HG03280 (cell line): ENCODE measurements around the gene FAM72B.
"Not testable (repeated sequence)": the region's sequence is repeated elsewhere in the genome, so short reads cannot be mapped to it uniquely, and the experiment has no call there.

Source experiments
- ATAC-seq: cut with Tn5 transposase; IDR thresholded peaks from one replicate; pipeline ENCODE4 v1.9.1; 2021; ENCODE audit warnings: mild to moderate bottlenecking, moderate library complexity; ENCODE audit not compliant: unreplicated experiment

The FAM72B gene

DNA sequence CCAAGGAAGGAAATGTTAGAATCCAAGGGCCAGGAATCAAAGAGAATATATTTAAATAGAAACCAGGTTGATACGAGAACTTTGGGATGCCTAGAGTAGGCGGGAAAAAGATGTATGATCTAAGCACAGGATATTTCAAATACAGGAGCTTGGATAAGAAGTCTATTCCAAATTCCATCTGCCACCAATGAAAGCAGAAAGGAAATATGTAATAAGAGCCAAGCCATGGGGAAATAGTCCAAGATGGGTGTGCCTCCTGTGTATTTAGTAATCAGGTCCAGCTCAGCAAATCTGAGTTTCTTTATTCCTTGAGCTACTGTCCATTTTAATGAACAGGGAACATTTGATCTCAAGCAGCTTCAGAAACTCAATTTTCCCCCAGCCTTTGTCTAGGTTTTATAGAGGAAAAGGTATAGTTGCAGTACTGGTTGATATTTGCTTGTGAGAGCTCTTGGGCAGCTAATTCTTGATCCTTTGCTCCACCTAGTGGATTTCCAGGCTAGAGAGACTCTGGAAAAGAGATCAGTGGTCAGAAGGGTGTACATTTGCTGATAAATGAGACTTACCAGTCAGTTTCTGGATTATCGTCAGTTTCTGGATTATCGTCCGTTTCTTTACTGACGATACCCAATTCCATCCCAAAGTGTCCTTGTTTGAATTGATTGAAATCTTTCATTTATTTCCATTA is 28.3 kb downstream of the FAM72B start:
- not testable (repeated sequence) for ATAC-seq

GRCh38 chr1:121154811-121155210 is 29.3 kb downstream of the FAM72B start:
- not testable (repeated sequence) for ATAC-seq

GRCh38 chr1:121152788-121153187 is 31.4 kb downstream of the FAM72B start:
- not testable (repeated sequence) for ATAC-seq

DNA sequence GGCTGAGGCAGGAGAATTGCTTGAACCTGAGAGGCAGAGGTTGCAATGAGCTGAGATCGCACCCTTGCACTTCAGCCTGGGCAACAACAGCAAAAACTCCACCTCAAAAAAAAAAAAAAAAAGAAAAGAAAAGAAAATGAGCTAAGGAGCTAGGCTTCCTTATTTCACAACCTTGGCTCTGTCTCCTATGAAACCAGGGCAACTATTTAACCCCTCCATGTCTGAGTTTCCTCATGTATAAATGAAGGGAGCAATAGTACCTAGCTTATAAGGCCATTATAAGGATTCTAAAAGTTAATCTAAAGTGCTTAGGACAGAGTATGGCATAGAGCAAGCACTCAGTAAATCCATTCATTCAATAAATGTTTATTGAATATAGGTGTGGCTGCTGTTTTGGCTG is 32.8 kb downstream of the FAM72B start:
- ATAC-seq: not testable (repeated sequence)

DNA sequence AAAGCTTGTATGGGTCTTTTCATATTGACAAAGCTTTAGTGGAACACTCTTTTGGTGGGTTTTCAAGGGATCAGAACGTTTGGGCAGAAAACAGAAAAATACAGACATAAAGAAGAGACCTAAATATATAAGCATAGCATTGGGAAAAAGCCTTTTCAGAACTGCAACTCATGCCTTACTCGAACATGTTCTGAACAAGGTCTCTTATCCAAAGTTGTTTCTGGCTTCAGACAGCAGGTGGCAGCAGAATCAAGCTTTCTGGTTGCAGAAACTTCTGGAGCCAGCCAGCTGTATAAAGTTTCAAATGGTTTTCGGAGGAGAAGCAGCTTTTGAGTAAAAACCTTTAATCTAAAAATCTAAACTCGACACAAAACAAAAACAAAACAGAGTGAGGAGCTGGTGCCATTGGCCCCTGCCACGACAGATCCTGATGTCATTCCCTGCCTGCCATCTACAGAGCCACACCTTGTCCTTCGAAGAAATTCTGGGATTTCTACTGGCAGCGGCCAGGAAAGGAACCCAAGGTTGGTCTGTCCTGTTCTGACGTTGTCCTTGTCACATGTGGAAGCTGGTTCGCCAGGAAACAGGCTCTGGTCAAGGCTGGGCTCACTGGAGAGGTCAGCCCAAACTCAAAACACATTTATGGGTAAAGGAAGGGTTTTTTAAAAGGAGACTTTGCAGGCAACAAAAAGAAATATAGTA is 35.5 kb downstream of the FAM72B start:
- not testable (repeated sequence) for ATAC-seq

DNA sequence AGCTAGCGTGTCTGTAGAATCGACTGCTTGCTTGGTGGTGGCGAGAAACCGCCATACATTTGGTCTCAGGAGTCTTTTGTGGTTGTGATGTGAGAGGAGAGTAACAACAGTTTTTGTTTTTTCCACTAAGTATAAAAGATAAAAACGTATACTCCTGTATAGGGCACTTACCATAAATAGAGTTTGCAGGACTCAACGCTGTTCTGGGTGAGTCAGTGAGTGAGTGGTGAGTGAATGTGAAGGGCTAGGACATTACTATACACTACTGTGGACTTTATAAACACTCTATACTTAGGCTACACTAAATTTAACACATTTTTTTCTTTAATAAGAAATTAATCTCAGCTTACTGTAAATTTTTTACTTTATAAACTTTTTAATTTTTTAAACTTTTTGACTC is 43.7 kb downstream of the FAM72B start:
- not testable (repeated sequence) for ATAC-seq

DNA sequence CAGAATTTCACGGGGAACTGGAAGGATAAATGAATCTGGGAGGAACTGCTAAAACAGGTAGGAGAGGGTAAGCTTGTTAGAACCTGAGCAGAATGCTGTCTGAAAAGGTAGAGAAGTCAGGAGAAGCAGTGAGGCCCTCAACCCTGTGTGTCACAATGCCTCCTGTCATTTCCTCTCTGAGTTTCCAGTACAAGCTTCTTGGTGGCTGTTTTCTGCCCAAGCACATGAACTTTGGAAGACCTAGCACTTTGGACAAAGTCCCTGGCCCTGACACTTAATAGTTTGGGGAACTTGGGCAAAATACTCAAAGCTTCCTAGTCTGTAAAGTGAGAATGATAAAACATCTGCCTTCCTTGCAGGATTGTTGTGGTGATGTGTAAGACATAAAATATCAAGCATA is 52.6 kb downstream of the FAM72B start:
- ATAC-seq: not testable (repeated sequence)

GRCh38 chr1:121118480-121118824 is 65.7 kb downstream of the FAM72B start:
- ATAC-seq: not testable (repeated sequence)
